Measurements from ENCODE around the gene CASK. TPM values are rescaled to one million over a fixed set of nuclear protein-coding genes. Genes with fewer than 3 reads are reported as not detected.

Gene CASK
- total and polyA plus RNA-seq, 2 donors (not counting 1 experiment from before 2014, with no cell fraction given): 27.4 to 78.3 TPM

DNA sequence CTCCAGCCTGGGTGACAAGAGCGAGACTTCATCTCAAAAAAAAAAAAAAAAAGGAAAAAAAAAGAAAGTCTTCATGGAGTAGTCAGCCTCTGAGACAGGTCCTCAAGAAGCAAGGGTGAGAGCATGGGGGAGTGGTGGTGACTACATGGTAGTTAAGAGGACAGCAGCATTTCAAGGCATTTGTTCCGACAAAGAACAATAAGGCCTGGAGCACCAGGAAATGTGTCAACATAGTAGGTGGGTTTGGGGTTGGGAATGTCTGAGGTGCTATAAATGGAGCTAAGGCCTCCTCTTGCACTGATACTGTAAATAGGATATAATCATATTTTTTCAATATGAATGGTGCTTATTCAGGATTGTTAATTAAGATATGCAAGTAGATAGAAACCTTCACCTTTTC is 165.0 kb downstream of the CASK start:
- no peak overlapping the region for H3K9ac ChIP-seq (ENCODE audit: insufficient read depth, low read length)
- H3K27ac ChIP-seq (ENCODE audit: insufficient read depth, low read length): no peak overlapping the region
- no peaks in the 10 kb centered on the region for H3K79me2 ChIP-seq (ENCODE audit: control insufficient read depth, insufficient read depth, low read length)
- TF ChIP-seq EZH2 (IDR thresholded peaks at IDR 0.05; ENCODE audit: low read length, missing control alignments): no peak
- no peaks in the 10 kb centered on the region for H3K36me3 ChIP-seq (ENCODE audit: control insufficient read depth, insufficient read depth, low read length)
- H2AFZ ChIP-seq (ENCODE audit: low read length): no peak overlapping the region
- no peaks in the 10 kb centered on the region for H3K27me3 ChIP-seq (ENCODE audit: control insufficient read depth, insufficient read depth, low read length)
- H3K4me2 ChIP-seq (ENCODE audit: extremely low read depth, insufficient read depth, low read length): no peak overlapping the region
- no peaks in the 10 kb centered on the region for H4K20me1 ChIP-seq (ENCODE audit: control insufficient read depth, extremely low read depth, insufficient read depth, low read length)
- H3K4me1 ChIP-seq (ENCODE audit: control insufficient read depth, extremely low read depth, insufficient read depth, low read length): no peaks in the 10 kb centered on the region
- H3K4me3 ChIP-seq (replicated peaks in 1 of 4; ENCODE audit: control extremely low read depth in 1 of 4, insufficient read depth in 1 of 4, low read depth in 3 of 4, low read length in 4 of 4): no peak overlapping the region
- DNase-seq (ENCODE audit: low read depth in 2 of 2): no peak
- H3K9me3 ChIP-seq (ENCODE audit: control insufficient read depth, insufficient read depth, low read depth, low read length): no peaks in the 10 kb centered on the region

DNA sequence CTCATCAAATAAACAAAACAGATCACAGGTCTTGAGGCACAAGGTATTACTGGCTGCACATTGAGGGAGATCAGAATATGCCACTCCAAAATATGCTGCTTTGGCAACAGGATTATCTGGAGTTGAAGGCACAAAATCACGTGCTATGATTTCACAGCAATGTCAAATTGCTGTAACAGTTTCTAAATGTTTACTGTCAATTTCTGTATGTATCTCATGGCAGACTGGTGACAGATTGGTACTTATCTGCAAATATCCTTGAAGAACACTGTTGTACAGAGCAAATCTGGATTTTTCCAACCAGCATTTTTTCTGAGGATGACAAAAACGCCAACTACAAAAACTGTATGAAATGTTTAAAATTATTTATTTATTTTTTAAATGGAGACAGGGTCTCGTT is 172.6 kb downstream of the CASK start:
- no peak overlapping the region for H3K4me3 ChIP-seq (replicated peaks in 1 of 4; ENCODE audit: control extremely low read depth in 1 of 4, insufficient read depth in 1 of 4, low read depth in 3 of 4, low read length in 4 of 4)
- DNase-seq (ENCODE audit: low read depth in 2 of 2): no peak
- no peaks in the 10 kb centered on the region for H3K9me3 ChIP-seq (ENCODE audit: control insufficient read depth, insufficient read depth, low read depth, low read length)
- H3K4me1 ChIP-seq (ENCODE audit: control insufficient read depth, extremely low read depth, insufficient read depth, low read length): no peaks in the 10 kb centered on the region
- no peak overlapping the region for H3K9ac ChIP-seq (ENCODE audit: insufficient read depth, low read length)
- H3K79me2 ChIP-seq (ENCODE audit: control insufficient read depth, insufficient read depth, low read length): no peaks in the 10 kb centered on the region
- no peak for TF ChIP-seq EZH2 (IDR thresholded peaks at IDR 0.05; ENCODE audit: low read length, missing control alignments)
- no peak overlapping the region for H2AFZ ChIP-seq (ENCODE audit: low read length)
- no peak overlapping the region for H3K27ac ChIP-seq (ENCODE audit: insufficient read depth, low read length)
- no peak overlapping the region for H3K4me2 ChIP-seq (ENCODE audit: extremely low read depth, insufficient read depth, low read length)
- H3K27me3 ChIP-seq (ENCODE audit: control insufficient read depth, insufficient read depth, low read length): no peaks in the 10 kb centered on the region
- no peaks in the 10 kb centered on the region for H4K20me1 ChIP-seq (ENCODE audit: control insufficient read depth, extremely low read depth, insufficient read depth, low read length)
- no peaks in the 10 kb centered on the region for H3K36me3 ChIP-seq (ENCODE audit: control insufficient read depth, insufficient read depth, low read length)

- H2AFZ ChIP-seq (ENCODE audit: low read length): no peak overlapping the region
- H3K4me2 ChIP-seq (ENCODE audit: extremely low read depth, insufficient read depth, low read length): no peak overlapping the region
- H3K4me1 ChIP-seq (ENCODE audit: control insufficient read depth, extremely low read depth, insufficient read depth, low read length): no peaks in the 10 kb centered on the region
- no peaks in the 10 kb centered on the region for H4K20me1 ChIP-seq (ENCODE audit: control insufficient read depth, extremely low read depth, insufficient read depth, low read length)
- no peaks in the 10 kb centered on the region for H3K9me3 ChIP-seq (ENCODE audit: control insufficient read depth, insufficient read depth, low read depth, low read length)
- no peak for DNase-seq (ENCODE audit: low read depth in 2 of 2)
- no peaks in the 10 kb centered on the region for H3K27me3 ChIP-seq (ENCODE audit: control insufficient read depth, insufficient read depth, low read length)
- H3K9ac ChIP-seq (ENCODE audit: insufficient read depth, low read length): no peak overlapping the region
- H3K79me2 ChIP-seq (ENCODE audit: control insufficient read depth, insufficient read depth, low read length): no peaks in the 10 kb centered on the region
- no peak overlapping the region for H3K27ac ChIP-seq (ENCODE audit: insufficient read depth, low read length)
- no peaks in the 10 kb centered on the region for H3K36me3 ChIP-seq (ENCODE audit: control insufficient read depth, insufficient read depth, low read length)
- no peak for TF ChIP-seq EZH2 (IDR thresholded peaks at IDR 0.05; ENCODE audit: low read length, missing control alignments)
- TF ChIP-seq, protein P1, sequence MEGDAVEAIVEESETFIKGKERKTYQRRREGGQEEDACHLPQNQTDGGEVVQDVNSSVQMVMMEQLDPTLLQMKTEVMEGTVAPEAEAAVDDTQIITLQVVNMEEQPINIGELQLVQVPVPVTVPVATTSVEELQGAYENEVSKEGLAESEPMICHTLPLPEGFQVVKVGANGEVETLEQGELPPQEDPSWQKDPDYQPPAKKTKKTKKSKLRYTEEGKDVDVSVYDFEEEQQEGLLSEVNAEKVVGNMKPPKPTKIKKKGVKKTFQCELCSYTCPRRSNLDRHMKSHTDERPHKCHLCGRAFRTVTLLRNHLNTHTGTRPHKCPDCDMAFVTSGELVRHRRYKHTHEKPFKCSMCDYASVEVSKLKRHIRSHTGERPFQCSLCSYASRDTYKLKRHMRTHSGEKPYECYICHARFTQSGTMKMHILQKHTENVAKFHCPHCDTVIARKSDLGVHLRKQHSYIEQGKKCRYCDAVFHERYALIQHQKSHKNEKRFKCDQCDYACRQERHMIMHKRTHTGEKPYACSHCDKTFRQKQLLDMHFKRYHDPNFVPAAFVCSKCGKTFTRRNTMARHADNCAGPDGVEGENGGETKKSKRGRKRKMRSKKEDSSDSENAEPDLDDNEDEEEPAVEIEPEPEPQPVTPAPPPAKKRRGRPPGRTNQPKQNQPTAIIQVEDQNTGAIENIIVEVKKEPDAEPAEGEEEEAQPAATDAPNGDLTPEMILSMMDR (conservative IDR thresholded peaks at IDR 0.05 in 1 of 2, IDR thresholded peaks at IDR 0.05 in 1 of 2; ENCODE audit: low read depth in 1 of 2, low read length in 2 of 2): no peak
- no peak overlapping the region for H3K4me3 ChIP-seq (replicated peaks in 1 of 4; ENCODE audit: control extremely low read depth in 1 of 4, insufficient read depth in 1 of 4, low read depth in 3 of 4, low read length in 4 of 4)
Observed at GRCh38 chrX:41739871-41740270, 183.5 kb downstream of the CASK start.

DNA sequence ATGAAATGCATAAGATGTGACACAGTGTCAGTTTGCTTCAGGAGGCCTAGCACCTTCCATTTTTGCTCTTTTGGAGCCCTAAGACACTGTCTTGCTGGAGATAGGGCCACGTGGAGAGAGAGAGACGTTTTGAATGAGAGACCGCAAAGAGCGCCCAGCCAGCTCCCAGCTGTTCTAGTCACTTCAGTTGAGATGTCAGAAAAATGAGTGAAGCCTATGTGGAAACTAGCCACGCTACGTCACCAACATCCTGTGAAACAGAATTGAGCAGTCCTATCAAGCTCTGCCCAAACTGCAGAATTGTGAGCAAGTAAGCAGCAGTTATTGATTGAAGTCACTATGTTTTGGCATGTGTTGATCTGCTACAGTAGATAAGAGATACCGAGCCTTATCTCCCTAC is 186.3 kb downstream of the CASK start:
- Histone ChIP-seq H3K27me3 (ENCODE audit: control insufficient read depth, insufficient read depth, low read length) (no peaks in the 10 kb centered on the region), H3K9ac (ENCODE audit: insufficient read depth, low read length) (no peak overlapping the region), H3K9me3 (ENCODE audit: control insufficient read depth, insufficient read depth, low read depth, low read length) (no peaks in the 10 kb centered on the region), H3K27ac (ENCODE audit: insufficient read depth, low read length) (no peak overlapping the region), H3K4me3 (replicated peaks in 1 of 4; ENCODE audit: control extremely low read depth in 1 of 4, insufficient read depth in 1 of 4, low read depth in 3 of 4, low read length in 4 of 4) (no peak overlapping the region), H3K36me3 (ENCODE audit: control insufficient read depth, insufficient read depth, low read length) (no peaks in the 10 kb centered on the region), H4K20me1 (ENCODE audit: control insufficient read depth, extremely low read depth, insufficient read depth, low read length) (no peaks in the 10 kb centered on the region), H2AFZ (ENCODE audit: low read length) (no peak overlapping the region), H3K4me2 (ENCODE audit: extremely low read depth, insufficient read depth, low read length) (no peak overlapping the region), H3K79me2 (ENCODE audit: control insufficient read depth, insufficient read depth, low read length) (no peaks in the 10 kb centered on the region), H3K4me1 (ENCODE audit: control insufficient read depth, extremely low read depth, insufficient read depth, low read length) (no peaks in the 10 kb centered on the region)
- no peak for TF ChIP-seq EZH2 (IDR thresholded peaks at IDR 0.05; ENCODE audit: low read length, missing control alignments)
- TF ChIP-seq, protein P1 (conservative IDR thresholded peaks at IDR 0.05 in 1 of 2, IDR thresholded peaks at IDR 0.05 in 1 of 2; ENCODE audit: low read depth in 1 of 2, low read length in 2 of 2): no peak
- DNase-seq (ENCODE audit: low read depth in 2 of 2): peak in 1 of 2 donors; percentile 26

All from fibroblast of lung (primary cell).